ENCODE results near the gene IL1RAP. TPM values are rescaled to one million over a fixed set of nuclear protein-coding genes. Genes with fewer than 3 reads are reported as not detected.

IL1RAP gene
- total and polyA plus RNA-seq, 10 donors = 1.1 to 47.4 (median 24.6) TPM

GRCh38 chr3:190616637-190617036, 102.8 kb downstream of the IL1RAP start:
- no peak for DNase-seq
- Histone ChIP-seq H3K27me3 (replicated peaks in 1 of 7) (no peaks in the 10 kb centered on the region), H3K4me1 (peaks cover 0 to 62% (median 23%) of the 10 kb centered on the region in 6 donors), H3K27ac (peak overlapping the region in 7 of 8 donors; percentile 56 to 84 (median 74)), H3K4me3 (peak overlapping the region in 1 of 8 donors; percentile 44), H3K9me3 (no peaks in the 10 kb centered on the region), H3K36me3 (no peaks in the 10 kb centered on the region)
- 47 to 68% (median 59%) methylated on average over 6 of the region's 6 CpGs for WGBS, 5 donors
- no peak for TF ChIP-seq CTCF (IDR thresholded peaks at IDR 0.05 in 8 of 11, conservative IDR thresholded peaks at IDR 0.05 in 3 of 11)
- TF ChIP-seq POLR2AphosphoS5 (IDR thresholded peaks at IDR 0.05) = no peak
- no peak for TF ChIP-seq POLR2A (IDR thresholded peaks at IDR 0.05)
- intact Hi-C loops (cut with DNase I; ENCODE audit: low total_unique reads) = no loop called here

GRCh38 chr3:190617185-190617584, 103.3 kb downstream of the IL1RAP start:
- Histone ChIP-seq H3K27me3 (replicated peaks in 1 of 7) (no peaks in the 10 kb centered on the region), H3K36me3 (no peaks in the 10 kb centered on the region), H3K4me3 (peak overlapping the region in 1 of 8 donors; percentile 44), H3K9me3 (no peaks in the 10 kb centered on the region), H3K27ac (peak overlapping the region in 7 of 8 donors; percentile 56 to 84 (median 74)), H3K4me1 (peaks cover 0 to 67% (median 23%) of the 10 kb centered on the region in 6 donors)
- 25 to 48% (median 31%) methylated on average over 3 of the region's 3 CpGs for WGBS, 5 donors
- TF ChIP-seq POLR2AphosphoS5 (IDR thresholded peaks at IDR 0.05) (peak in 1 of 3 donors; percentile 21), POLR2A (IDR thresholded peaks at IDR 0.05) (no peak)
- intact Hi-C loops (cut with DNase I; ENCODE audit: low total_unique reads) = no loop called here
- no peak for DNase-seq

GRCh38 chr3:190618330-190619030, 104.6 kb downstream of the IL1RAP start:
- Histone ChIP-seq H3K27me3 (replicated peaks in 1 of 7) (no peaks in the 10 kb centered on the region), H3K4me3 (peak overlapping the region in 1 of 8 donors; percentile 44), H3K36me3 (peaks cover 0 to 5% (median under 1%) of the 10 kb centered on the region in 6 donors), H3K9me3 (no peaks in the 10 kb centered on the region), H3K27ac (peak overlapping the region in 7 of 8 donors; percentile 4 to 84 (median 74)), H3K4me1 (peaks cover 0 to 73% (median 23%) of the 10 kb centered on the region in 6 donors)
- no peak for DNase-seq
- intact Hi-C loops (cut with DNase I; ENCODE audit: low total_unique reads) = no loop called here
- 37 to 45% (median 41%) methylated on average over 8 of the region's 8 CpGs for WGBS, 5 donors
- TF ChIP-seq POLR2AphosphoS5 (IDR thresholded peaks at IDR 0.05) = no peak
- no peak for TF ChIP-seq POLR2A (IDR thresholded peaks at IDR 0.05)
- no peak for TF ChIP-seq CTCF (IDR thresholded peaks at IDR 0.05 in 8 of 11, conservative IDR thresholded peaks at IDR 0.05 in 3 of 11)

- peak overlapping the region in 6 of 8 donors; percentile 4 to 84 (median 76) for H3K27ac ChIP-seq
- intact Hi-C loops (cut with DNase I; ENCODE audit: low total_unique reads) = no loop called here
- H3K4me3 ChIP-seq = no peak overlapping the region
- 64 to 89% (median 73%) methylated on average over 5 of the region's 5 CpGs for WGBS, 5 donors
- TF ChIP-seq POLR2AphosphoS5 (IDR thresholded peaks at IDR 0.05) = no peak
- no peak for TF ChIP-seq POLR2A (IDR thresholded peaks at IDR 0.05)
- TF ChIP-seq CTCF (IDR thresholded peaks at IDR 0.05 in 8 of 11, conservative IDR thresholded peaks at IDR 0.05 in 3 of 11) = no peak
- no peaks in the 10 kb centered on the region for H3K9me3 ChIP-seq
- DNase-seq = no peak
- no peaks in the 10 kb centered on the region for H3K27me3 ChIP-seq (replicated peaks in 1 of 7)
- H3K4me1 ChIP-seq = peaks cover 0 to 73% (median 23%) of the 10 kb centered on the region in 6 donors
- H3K36me3 ChIP-seq = peaks cover 0 to 14% (median 4%) of the 10 kb centered on the region in 6 donors
These were observed 105.5 kb downstream of the IL1RAP start for GRCh38 chr3:190619353-190619752.

Data from spleen (tissue), 11 donors.